Mesodermal cell (in vitro differentiated cells): ENCODE measurements around the gene NSMCE4A.
"Not testable (repeated sequence)": the region's sequence is repeated elsewhere in the genome, so short reads cannot be mapped to it uniquely, and the experiment has no call there.

ENCODE experiments used
- H3K27ac ChIP-seq: 2 replicates; pipeline ENCODE4 v1.7.0; 2013; ENCODE audit warnings: mild to moderate bottlenecking, low read depth, low read length, moderate library complexity; ENCODE audit not compliant: severe bottlenecking
- H3K36me3 ChIP-seq: 2 replicates; pipeline ENCODE4 v1.7.1; 2013; ENCODE audit warnings: mild to moderate bottlenecking, low read length, moderate library complexity; ENCODE audit not compliant: control insufficient read depth, insufficient read depth
- H3K4me1 ChIP-seq: one replicate; pipeline ENCODE4 v1.7.1; 2013; ENCODE audit warnings: mild to moderate bottlenecking, low read length; ENCODE audit not compliant: insufficient read depth, control insufficient read depth, poor library complexity, severe bottlenecking
- H3K4me3 ChIP-seq: 2 replicates; pipeline ENCODE4 v1.7.0; 2013; ENCODE audit warnings: low read length, control low read depth, mild to moderate bottlenecking; ENCODE audit not compliant: insufficient read depth, poor library complexity, severe bottlenecking; ENCODE audit errors: extremely low read depth
- H3K9me3 ChIP-seq: 2 replicates; pipeline ENCODE4 v1.7.1; 2013; ENCODE audit warnings: mild to moderate bottlenecking, low read length, moderate library complexity; ENCODE audit not compliant: control insufficient read depth
- WGBS, 2 experiments: methylation state at CpG; one replicate each; pipeline ENCODE4 v1.1.5; 2013; ENCODE audit warnings: missing lambda C conversion rate in 2 of 2; ENCODE audit not compliant: insufficient coverage in 2 of 2; 5-methylcytosine and 5-hydroxymethylcytosine counted together

NSMCE4A gene

GRCh38 chr10:121988361-121989324 is 13.6 kb upstream of the NSMCE4A start, which contains the start of gene TACC2:
Gene TACC2, plus strand, starts transcription at chr10:121989163. Its CDS starts 32,819 bp downstream, at chr10:122021982.
- Histone ChIP-seq H3K27ac (no peak within 1 kb of the TSS), H3K9me3 (peaks cover 12% of the 10 kb centered on the region), H3K4me1 (no peaks in the 10 kb centered on the region), H3K4me3 (no peak within 1 kb of the TSS), H3K36me3 (no peaks in the 10 kb centered on the region)
- 81 to 90% methylated on average over 10 to 15 of the region's 15 CpGs for WGBS, 2 experiments

GRCh38 chr10:121984463-121984862 is 9.4 kb upstream of the NSMCE4A start:
- Histone ChIP-seq H3K9me3 (peaks cover 14% of the 10 kb centered on the region), H3K36me3 (no peaks in the 10 kb centered on the region), H3K27ac (no peak overlapping the region), H3K4me1 (no peaks in the 10 kb centered on the region), H3K4me3 (no peak overlapping the region)
- 94 to 100% methylated on average over 2 of the region's 2 CpGs for WGBS, 2 experiments

DNA sequence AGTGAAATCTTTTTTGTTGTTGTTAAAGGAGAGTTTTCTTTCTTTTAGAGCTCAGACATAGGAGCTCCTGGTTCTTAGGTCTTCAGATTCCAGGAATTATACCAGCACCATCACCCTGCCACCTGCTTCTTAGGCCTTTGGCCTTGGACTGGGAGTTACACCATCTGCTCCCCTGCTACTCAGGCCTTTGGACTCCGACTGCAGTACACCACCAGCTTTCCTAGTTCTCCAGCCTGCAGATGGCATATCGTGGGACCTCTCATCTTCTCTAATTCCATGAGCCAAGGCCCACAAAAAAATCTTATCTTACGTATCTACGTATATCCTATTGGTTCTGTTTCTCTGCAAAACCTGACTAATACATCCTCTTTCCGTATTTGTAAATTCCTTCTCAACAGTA is 8.8 kb upstream of the NSMCE4A start:
- 85 to 88% methylated on average over 4 to 5 of the region's 5 CpGs for WGBS, 2 experiments
- Histone ChIP-seq H3K4me1 (no peaks in the 10 kb centered on the region), H3K36me3 (no peaks in the 10 kb centered on the region), H3K4me3 (no peak overlapping the region), H3K27ac (no peak overlapping the region), H3K9me3 (peaks cover 14% of the 10 kb centered on the region)

DNA sequence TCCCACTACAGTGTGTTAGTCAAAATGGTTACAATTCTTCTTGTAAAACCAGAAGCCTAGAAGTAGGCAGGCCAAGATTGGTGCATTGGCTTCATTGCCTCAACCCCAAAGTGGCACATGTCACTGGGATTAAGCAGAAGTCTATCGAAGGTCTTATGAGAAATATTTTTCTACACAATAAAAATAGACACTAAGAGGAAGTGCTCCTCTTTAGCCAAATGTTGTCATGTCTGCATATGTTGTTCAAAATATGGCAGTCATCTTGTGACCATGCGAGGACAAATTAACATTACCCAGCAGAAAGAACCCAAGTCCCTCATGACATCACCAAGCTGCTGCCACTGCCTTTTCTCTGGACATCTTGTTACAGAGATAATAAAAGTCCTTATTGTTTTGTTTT is 6.3 kb upstream of the NSMCE4A start:
- no peaks in the 10 kb centered on the region for H3K4me1 ChIP-seq
- H3K27ac ChIP-seq: no peak overlapping the region
- no peak overlapping the region for H3K4me3 ChIP-seq
- peaks cover 25% of the 10 kb centered on the region for H3K9me3 ChIP-seq
- H3K36me3 ChIP-seq: no peaks in the 10 kb centered on the region
- WGBS, 2 experiments: 100% methylated on average over 1 of the region's 2 CpGs

- Histone ChIP-seq H3K27ac (no peak overlapping the region), H3K9me3 (peaks cover 19% of the 10 kb centered on the region), H3K4me3 (no peak overlapping the region), H3K36me3 (no peaks in the 10 kb centered on the region), H3K4me1 (no peaks in the 10 kb centered on the region)
- whole genome bisulfite sequencing, 2 experiments: 97 to 98% methylated on average over 17 to 24 of the region's 26 CpGs
Measured at GRCh38 chr10:121978511-121978910, 3.5 kb upstream of the NSMCE4A start.

GRCh38 chr10:121976607-121977006 is 1.6 kb upstream of the NSMCE4A start:
- H3K36me3 ChIP-seq: peaks cover 2% of the 10 kb centered on the region
- H3K4me3 ChIP-seq: no peak overlapping the region
- no peak overlapping the region for H3K27ac ChIP-seq
- no peaks in the 10 kb centered on the region for H3K4me1 ChIP-seq
- peaks cover 19% of the 10 kb centered on the region for H3K9me3 ChIP-seq
- WGBS, 2 experiments: 95 to 100% methylated on average over 5 to 6 of the region's 6 CpGs

DNA sequence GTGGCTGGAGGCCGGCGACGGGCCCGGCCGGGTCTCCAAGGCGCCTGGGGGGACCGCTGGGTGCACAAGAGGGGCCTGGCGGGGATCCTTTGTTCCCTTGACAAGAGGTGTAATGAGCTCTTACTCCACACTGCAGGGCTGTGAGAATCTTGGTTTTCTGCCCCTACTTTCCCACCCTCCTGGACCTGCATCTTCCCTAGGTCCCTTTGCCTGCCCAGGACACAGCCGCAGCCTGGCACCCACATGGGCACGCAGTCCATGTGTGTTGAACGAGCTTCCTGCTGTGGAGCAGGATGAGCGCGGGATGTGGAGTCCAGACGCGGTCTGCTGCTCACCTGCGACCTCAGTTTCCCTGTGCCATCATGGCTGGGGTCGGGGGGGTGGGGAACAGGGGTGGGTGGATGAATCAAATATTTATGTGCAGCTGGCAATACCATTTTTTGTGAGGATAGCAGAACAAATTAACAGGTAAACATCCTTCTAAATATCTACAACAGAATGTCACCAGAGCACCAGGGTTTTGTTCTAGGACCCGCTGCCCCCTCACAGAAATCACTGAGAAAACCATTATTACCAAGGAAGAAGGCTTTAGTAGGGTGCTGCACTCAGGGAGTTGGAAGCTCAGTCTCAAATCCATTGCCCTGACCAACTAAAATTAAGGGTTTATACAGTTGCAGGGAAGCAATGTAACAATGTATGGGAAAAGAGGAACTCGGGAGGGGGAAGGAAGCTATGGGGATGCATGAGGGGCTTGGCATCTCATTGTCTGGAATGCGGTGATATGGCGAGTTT is 474 bp upstream of the NSMCE4A start:
- H3K4me3 ChIP-seq: peak overlapping the region; percentile 72
- 44 to 60% methylated on average over 15 of the region's 21 CpGs for WGBS, 2 experiments
- H3K36me3 ChIP-seq: peaks cover 5% of the 10 kb centered on the region
- H3K27ac ChIP-seq: peak overlapping the region; percentile 80
- H3K4me1 ChIP-seq: no peaks in the 10 kb centered on the region
- peaks cover 19% of the 10 kb centered on the region for H3K9me3 ChIP-seq

DNA sequence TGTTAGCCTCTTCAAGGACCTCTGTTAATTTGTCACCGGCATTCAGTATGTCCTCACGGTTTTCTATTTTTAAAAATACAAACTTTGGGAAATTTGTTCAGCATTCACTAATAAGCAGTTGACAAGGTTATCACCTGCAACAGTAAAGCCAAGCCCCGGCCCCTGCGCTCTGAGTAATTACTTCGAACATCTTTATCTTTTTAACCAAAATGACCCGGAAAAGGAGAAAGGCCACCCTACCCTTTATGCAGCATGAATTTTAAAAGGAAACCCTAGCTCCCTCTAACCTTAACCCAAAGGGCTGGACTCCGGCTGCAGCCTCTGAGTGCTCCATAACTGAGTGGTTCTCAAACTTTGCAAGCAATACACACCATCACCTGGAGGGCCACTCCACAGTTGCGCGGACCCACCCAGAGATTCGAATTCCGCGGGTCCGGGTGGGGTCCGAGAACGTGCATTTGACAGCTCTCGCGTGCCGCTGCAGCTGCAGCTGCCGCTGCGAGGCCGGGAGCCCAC is 940 bp downstream of the NSMCE4A start:
- 15% methylated on average over 21 of the region's 21 CpGs for WGBS, 2 experiments
- peak overlapping the region; percentile 80 for H3K27ac ChIP-seq
- peaks cover 13% of the 10 kb centered on the region for H3K36me3 ChIP-seq
- H3K4me3 ChIP-seq: peak overlapping the region; percentile 72
- no peaks in the 10 kb centered on the region for H3K4me1 ChIP-seq
- H3K9me3 ChIP-seq: peaks cover 19% of the 10 kb centered on the region

DNA sequence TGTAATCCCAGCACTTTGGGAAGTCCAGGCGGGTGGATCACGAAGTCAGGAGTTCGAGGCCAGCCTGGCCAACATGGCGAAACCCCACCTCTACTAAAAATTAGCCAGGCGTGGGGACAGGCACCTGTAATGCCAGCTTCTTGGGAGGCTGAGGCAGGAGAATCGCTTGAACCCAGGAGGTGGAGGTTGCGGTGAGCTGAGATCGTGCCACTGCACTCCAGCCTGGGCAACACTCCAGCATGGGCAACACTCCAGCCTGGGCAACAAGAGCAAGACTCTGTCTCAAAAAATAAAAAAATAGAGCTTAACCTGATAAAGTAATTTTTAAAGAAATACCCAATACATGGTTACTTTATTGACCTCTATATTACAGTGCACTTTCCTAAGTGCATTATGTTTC is 5.9 kb downstream of the NSMCE4A start:
- WGBS, 2 experiments: 96 to 97% methylated on average over 4 to 8 of the region's 8 CpGs
- H3K4me1 ChIP-seq, H3K9me3 ChIP-seq, H3K4me3 ChIP-seq, H3K27ac ChIP-seq: not testable (repeated sequence)
- H3K36me3 ChIP-seq: peaks cover 60% of the 10 kb centered on the region

DNA sequence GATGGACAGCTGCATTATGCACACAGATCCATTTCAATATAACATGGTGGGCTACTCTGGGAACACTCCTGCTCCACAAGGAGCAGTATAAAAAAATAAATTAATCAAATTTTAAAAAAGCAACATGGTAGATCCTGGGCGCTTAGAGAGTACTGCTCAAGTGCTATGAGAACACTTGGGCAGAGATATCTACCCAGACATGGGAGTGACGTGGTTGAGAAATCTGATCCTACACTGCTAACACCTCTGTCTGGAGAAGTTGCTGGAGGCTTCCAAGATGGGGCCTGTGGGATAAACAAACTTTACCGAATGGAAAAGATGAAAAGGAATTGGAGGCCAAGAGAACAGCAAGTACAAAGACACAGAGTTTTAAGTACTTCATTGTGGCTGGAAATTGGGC is 9.0 kb downstream of the NSMCE4A start:
- H3K4me3 ChIP-seq: no peak overlapping the region
- 88 to 90% methylated on average over 1 of the region's 3 CpGs for WGBS, 2 experiments
- H3K36me3 ChIP-seq: peaks cover 71% of the 10 kb centered on the region
- H3K9me3 ChIP-seq: no peaks in the 10 kb centered on the region
- H3K4me1 ChIP-seq: no peaks in the 10 kb centered on the region
- H3K27ac ChIP-seq: no peak overlapping the region
